GM18526 (cell line): ENCODE measurements around the gene TMEM50B.

ENCODE experiments used
- POLR2A ChIP-seq: IDR thresholded peaks from 3 replicates; pipeline ENCODE4 v1.6.1; 2011; ENCODE audit not compliant: insufficient read length; ENCODE audit errors: extremely low read depth

TMEM50B gene

DNA sequence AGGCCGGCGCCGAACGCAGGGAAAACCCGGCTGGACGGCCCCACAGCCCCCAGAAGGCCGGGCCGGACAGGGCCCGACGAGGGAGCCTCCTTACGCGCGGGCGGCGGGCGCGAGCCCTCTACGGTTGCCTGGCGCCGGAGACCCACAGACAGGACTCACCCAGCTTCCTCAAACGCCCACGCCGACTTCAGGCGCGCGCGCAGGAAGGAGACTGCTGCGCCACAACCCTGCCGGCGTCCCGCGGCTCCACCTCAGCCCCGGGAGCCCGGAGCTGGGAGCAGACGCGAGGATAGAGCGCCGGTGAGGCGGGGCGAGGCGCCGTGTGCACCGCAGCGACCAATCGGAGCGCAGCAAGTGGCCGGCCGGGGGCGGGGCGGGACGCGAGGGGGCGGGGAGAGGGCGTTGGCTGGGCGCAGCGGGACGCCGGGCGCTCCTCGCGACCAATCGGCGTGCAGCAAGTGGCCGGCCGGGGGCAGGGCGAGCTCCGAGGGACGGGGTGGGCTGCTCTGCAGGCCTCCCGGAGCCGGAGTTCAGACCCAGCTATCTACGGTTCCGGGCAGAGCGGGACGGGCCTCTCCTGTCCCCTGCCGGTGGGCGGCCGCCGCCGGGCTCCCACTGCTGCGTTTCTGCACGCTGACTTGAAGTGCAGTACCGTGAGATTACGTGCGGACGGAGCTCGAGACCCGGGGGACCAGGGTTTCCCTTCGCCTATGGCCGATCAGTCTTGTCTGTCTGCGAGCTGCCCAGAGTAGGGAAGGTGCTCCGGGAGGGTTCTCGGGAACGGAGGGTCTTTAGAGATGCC lies at the start of gene TMEM50B:
TMEM50B (minus strand) TSS at position 296 of the 802 bp plus-strand sequence. CDS start 11,089 bp downstream, outside the sequence.
- TF ChIP-seq POLR2A, result peak; percentile 94

DNA sequence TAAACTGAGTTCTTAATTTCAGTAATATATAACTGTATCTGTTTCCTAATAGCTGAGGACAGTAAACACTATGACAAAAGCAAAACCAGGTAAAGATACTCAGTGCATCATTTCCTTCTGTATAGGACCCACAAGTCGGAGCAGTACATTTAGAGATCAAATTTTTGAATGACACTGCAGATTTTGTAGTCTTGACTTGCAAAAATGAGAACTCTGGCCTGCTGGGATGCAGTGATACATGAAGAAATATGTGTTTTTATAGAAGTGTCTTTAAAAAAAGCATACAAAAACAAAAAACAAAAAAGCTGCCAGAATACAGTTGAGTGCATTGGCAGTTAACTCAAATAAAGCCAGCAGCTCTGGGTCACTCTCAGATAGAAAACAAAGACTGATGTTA lies 43.2 kb upstream of the TMEM50B start:
- TF ChIP-seq POLR2A, result no peak

DNA sequence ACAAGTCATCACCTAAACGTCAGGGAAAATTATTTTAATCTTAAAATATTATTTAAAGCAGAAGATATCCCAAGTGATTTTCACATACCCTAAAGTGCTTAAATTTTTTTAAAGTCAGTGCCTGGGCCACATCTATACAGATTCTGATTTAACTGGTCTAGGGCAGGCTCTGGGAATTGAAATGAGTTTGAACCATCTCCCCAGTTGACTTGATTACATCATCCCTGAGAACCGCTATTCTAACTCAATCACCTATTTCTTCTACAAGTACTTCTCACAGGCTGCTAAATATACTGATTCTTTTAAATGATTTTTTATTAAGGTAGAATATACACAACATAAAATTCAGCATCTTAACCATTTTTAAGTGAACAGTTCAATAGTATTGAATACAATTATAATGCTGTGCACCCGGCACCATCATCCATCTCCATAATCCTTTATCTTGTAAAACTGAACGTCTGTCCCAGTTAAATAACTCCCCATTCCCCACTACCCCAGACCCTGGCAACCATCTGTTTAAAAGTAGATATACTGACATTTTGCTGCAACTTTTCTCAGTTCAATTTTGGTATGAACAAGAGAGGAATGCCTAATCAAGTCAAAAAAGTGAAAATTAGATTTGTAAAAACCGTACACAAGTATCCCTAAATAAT lies 42.7 kb upstream of the TMEM50B start:
- no peak for TF ChIP-seq POLR2A

DNA sequence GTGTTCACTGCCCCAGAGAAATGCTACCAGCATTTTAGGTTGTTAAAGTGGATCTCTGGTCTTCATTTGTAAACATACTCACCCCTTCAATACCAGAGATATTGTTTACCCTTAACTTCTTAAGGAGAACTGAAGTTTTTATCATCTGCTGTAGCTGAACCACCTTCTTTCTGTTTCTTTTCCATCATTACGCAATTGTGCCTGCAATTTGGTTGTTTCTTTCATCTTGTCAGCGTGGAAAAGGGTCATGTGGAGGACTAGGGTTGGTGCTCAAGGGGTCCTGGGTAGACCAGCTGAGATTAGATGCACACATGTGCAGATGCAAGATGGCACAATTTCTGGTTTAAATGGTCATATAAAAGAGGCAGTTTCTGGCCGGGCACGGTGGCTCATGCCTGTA lies 39.1 kb upstream of the TMEM50B start:
- no peak for TF ChIP-seq POLR2A

DNA sequence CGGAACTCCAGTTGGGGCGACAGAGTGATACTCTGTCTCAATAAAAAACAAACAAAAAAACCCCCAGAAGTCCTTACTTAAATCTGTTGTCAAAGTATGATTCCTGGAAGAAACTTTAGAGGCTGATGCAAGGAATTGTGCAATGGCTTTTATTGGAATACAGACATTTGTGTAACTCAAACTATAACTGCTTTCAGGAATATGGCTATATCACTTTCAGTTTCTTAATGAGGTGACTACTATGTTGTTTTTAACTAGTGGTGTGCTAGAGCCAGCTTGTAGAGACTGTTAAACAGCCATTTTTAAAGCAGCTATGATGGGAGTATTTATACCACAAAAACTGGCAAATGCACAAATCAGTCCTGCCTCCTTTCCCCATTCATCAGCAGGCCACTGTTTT lies 34.5 kb upstream of the TMEM50B start:
- no peak for TF ChIP-seq POLR2A

DNA sequence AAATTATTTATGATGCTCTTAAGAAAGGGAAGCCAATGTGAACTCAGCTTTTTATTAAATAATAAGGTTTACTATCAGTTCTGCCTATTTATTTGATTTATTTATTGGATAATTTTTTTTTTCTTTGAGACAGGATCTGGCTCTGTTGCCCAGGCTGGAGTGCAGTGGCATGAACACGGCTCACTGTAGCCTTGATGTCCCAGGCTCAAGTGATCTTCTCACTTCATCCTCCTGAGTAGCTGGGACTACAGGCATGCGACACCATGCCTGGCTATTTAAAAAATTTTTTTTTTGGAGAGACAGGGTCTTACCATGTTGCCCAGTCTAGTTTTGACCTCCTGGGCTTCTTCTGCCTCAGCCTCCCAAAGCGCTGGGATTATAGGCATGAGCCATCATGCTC lies 32.7 kb upstream of the TMEM50B start:
- TF ChIP-seq POLR2A, result no peak

- TF ChIP-seq POLR2A, result no peak
Observed at GRCh38 chr21:33511639-33512038, 31.9 kb upstream of the TMEM50B start.

DNA sequence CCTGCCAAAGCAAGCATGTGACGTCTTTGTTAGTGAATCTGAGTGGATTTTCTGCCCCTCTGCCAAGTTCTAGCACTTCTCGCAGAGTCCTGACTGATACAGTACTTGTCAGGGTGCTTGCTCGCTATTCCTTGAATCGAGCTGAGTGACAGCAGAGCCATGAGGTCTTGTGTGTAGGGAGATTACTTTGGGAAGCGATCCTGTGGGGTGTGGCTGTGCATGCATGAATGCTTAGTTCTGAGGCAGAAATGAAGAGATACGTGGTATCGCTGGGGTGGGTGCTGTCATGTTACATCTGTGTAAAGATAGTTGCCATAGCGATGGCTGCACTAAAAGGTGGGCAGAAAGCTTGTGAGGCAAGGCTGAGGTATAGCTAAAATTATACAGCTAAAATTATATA lies 31.1 kb upstream of the TMEM50B start:
- TF ChIP-seq POLR2A, result no peak

- no peak for TF ChIP-seq POLR2A
Observed at GRCh38 chr21:33505833-33506232, 26.1 kb upstream of the TMEM50B start.

GRCh38 chr21:33496345-33496744 lies 16.6 kb upstream of the TMEM50B start:
- TF ChIP-seq POLR2A, result no peak

GRCh38 chr21:33495743-33496142 lies 16.0 kb upstream of the TMEM50B start:
- no peak for TF ChIP-seq POLR2A

- no peak for TF ChIP-seq POLR2A
Observed at GRCh38 chr21:33493756-33494155, 14.0 kb upstream of the TMEM50B start.

DNA sequence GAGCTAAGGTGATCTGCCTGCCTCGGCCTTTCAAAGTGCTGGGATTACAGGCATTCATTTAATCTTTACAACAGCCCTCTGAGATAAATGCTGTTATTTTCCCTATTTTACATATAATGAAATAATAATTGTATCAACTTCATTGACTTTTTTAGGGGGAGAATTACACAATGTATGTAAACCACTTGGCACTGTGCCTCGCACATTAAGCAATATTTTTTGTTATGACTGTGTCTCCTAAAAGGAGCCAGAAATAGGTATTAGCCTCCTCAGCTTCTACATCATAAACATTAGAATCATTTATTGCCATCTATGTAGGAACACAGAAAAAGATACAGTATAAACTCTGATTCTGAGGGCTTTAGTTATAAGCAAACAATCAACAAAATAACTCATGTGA lies 12.8 kb upstream of the TMEM50B start:
- no peak for TF ChIP-seq POLR2A

- peak; percentile 45 for TF ChIP-seq POLR2A
Observed at GRCh38 chr21:33491373-33492102, 11.8 kb upstream of the TMEM50B start, which contains the start of gene DNAJC28. DNAJC28 (minus strand) TSS chr21:33491716; CDS start chr21:33489393, 2,323 bp downstream.

- TF ChIP-seq POLR2A, result no peak
Observed at GRCh38 chr21:33490991-33491372, 11.2 kb upstream of the TMEM50B start.

DNA sequence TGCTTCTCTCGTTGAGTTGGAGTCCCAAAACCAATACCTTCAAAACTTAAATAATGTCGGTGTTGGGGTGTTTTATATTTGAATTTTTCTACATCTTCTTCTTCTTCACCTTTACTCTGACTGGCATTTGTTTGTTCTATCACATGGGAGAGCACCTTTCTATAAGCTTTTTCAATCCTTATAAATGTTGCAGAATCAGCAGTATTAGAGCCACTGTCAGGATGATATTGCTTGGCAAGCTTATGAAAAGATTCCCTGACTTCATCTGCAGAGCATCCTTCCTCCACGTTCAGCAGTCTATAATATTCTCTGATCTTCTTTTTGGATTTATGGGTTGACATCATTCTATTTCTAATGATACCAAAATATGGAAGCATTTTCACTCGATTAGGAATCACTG lies 9.2 kb upstream of the TMEM50B start:
- TF ChIP-seq POLR2A, result no peak
